ENCODE data around the gene SETD2. TPM values are rescaled to one million over a fixed set of nuclear protein-coding genes. Genes with fewer than 3 reads are reported as not detected.

Gene SETD2
- total and polyA plus RNA-seq, 2 donors from 2014 or later = 10.5 to 49.9 TPM

GRCh38 chr3:47092090-47092489, 71.8 kb downstream of the SETD2 start:
- TF ChIP-seq, protein P1, sequence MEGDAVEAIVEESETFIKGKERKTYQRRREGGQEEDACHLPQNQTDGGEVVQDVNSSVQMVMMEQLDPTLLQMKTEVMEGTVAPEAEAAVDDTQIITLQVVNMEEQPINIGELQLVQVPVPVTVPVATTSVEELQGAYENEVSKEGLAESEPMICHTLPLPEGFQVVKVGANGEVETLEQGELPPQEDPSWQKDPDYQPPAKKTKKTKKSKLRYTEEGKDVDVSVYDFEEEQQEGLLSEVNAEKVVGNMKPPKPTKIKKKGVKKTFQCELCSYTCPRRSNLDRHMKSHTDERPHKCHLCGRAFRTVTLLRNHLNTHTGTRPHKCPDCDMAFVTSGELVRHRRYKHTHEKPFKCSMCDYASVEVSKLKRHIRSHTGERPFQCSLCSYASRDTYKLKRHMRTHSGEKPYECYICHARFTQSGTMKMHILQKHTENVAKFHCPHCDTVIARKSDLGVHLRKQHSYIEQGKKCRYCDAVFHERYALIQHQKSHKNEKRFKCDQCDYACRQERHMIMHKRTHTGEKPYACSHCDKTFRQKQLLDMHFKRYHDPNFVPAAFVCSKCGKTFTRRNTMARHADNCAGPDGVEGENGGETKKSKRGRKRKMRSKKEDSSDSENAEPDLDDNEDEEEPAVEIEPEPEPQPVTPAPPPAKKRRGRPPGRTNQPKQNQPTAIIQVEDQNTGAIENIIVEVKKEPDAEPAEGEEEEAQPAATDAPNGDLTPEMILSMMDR (IDR thresholded peaks at IDR 0.05; ENCODE audit: borderline replicate concordance, extremely low read depth, insufficient read depth) = no peak
- H3K4me1 ChIP-seq (ENCODE audit: control insufficient read depth in 2 of 3, insufficient read depth in 2 of 3, low read depth in 1 of 3, low read length in 3 of 3) = no peaks in the 10 kb centered on the region
- intact Hi-C loops (cut with DNase I) = no loop called here
- peaks cover 0 to 26% (median 13%) of the 10 kb centered on the region in 3 donors for H3K36me3 ChIP-seq (ENCODE audit: control insufficient read depth in 2 of 3, insufficient read depth in 3 of 3, low read length in 3 of 3)
- H3K27me3 ChIP-seq (ENCODE audit: control insufficient read depth, insufficient read depth, low read length) = no peaks in the 10 kb centered on the region
- no peak overlapping the region for H3K9ac ChIP-seq (ENCODE audit: low read length in 3 of 3)
- no peak overlapping the region for H3K27ac ChIP-seq (ENCODE audit: low read depth in 2 of 2, low read length in 2 of 2)
- DNase-seq = no peak
- no peak for FAIRE-seq
- H3K4me3 ChIP-seq (ENCODE audit: low read length in 3 of 3) = no peak overlapping the region
- no peaks in the 10 kb centered on the region for H3K9me3 ChIP-seq (ENCODE audit: control insufficient read depth in 2 of 3, insufficient read depth in 1 of 3, low read length in 3 of 3)

GRCh38 chr3:47089630-47090029, 74.3 kb downstream of the SETD2 start:
- Histone ChIP-seq H3K9me3 (ENCODE audit: control insufficient read depth in 2 of 3, insufficient read depth in 1 of 3, low read length in 3 of 3) (no peaks in the 10 kb centered on the region), H3K27me3 (ENCODE audit: control insufficient read depth, insufficient read depth, low read length) (no peaks in the 10 kb centered on the region), H3K36me3 (ENCODE audit: control insufficient read depth in 2 of 3, insufficient read depth in 3 of 3, low read length in 3 of 3) (peaks cover 0 to 21% (median 14%) of the 10 kb centered on the region in 3 donors), H3K4me3 (ENCODE audit: low read length in 3 of 3) (no peak overlapping the region), H3K27ac (ENCODE audit: low read depth in 2 of 2, low read length in 2 of 2) (no peak overlapping the region), H3K9ac (ENCODE audit: low read length in 3 of 3) (no peak overlapping the region), H3K4me1 (ENCODE audit: control insufficient read depth in 2 of 3, insufficient read depth in 2 of 3, low read depth in 1 of 3, low read length in 3 of 3) (no peaks in the 10 kb centered on the region)
- DNase-seq (no peak), FAIRE-seq (no peak)
- intact Hi-C loops (cut with DNase I) = no loop called here
- TF ChIP-seq, protein P1 (IDR thresholded peaks at IDR 0.05; ENCODE audit: borderline replicate concordance, extremely low read depth, insufficient read depth) = no peak

DNA sequence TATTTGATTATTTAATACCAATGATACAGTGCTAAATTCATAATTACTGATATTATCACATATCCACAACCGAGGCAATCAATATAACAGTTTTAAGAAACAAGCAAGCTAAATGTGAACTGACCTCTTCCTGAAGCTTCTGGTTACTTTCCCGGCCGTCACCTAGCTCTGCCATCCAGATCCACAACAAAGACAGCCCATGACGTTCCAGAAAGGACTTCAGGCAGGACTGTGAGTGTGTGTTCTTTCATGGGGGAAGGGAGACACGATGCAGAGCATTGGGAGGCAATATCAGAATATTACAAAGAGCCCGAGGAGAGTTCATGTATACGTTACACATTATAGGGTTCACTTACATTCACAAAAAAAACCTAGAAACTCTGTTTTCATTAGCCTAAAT, 77.8 kb downstream of the SETD2 start:
- FAIRE-seq (no peak), DNase-seq (no peak)
- TF ChIP-seq, protein P1 (IDR thresholded peaks at IDR 0.05; ENCODE audit: borderline replicate concordance, extremely low read depth, insufficient read depth) = no peak
- no peak overlapping the region for H3K4me3 ChIP-seq (ENCODE audit: low read length in 3 of 3)
- no peaks in the 10 kb centered on the region for H3K27me3 ChIP-seq (ENCODE audit: control insufficient read depth, insufficient read depth, low read length)
- intact Hi-C loops (cut with DNase I) = no loop called here
- no peak overlapping the region for H3K27ac ChIP-seq (ENCODE audit: low read depth in 2 of 2, low read length in 2 of 2)
- no peaks in the 10 kb centered on the region for H3K9me3 ChIP-seq (ENCODE audit: control insufficient read depth in 2 of 3, insufficient read depth in 1 of 3, low read length in 3 of 3)
- H3K4me1 ChIP-seq (ENCODE audit: control insufficient read depth in 2 of 3, insufficient read depth in 2 of 3, low read depth in 1 of 3, low read length in 3 of 3) = no peaks in the 10 kb centered on the region
- H3K36me3 ChIP-seq (ENCODE audit: control insufficient read depth in 2 of 3, insufficient read depth in 3 of 3, low read length in 3 of 3) = peaks cover 6 to 30% (median 14%) of the 10 kb centered on the region in 3 donors
- H3K9ac ChIP-seq (ENCODE audit: low read length in 3 of 3) = no peak overlapping the region

DNA sequence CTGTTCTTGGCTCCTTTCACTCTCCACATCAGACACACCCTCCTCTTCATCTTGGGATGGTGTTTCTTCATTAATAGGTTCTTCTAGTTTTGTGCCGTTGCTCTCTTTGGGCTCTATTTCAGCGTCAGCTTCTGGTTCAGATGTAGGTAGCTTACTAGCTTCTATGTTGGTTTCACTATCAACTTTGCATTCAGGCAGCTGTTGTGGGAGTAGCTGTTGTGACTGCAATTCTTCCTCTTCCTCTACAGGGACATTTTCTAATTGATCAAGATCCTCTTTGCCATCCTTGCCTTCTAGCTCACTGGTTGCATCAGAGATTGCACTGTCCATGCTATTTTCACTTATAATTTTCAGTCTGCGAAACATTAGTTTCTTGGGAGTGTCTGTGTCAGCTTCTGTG, 80.1 kb downstream of the SETD2 start:
- no peak overlapping the region for H3K27ac ChIP-seq (ENCODE audit: low read depth in 2 of 2, low read length in 2 of 2)
- peaks cover 6 to 32% (median 22%) of the 10 kb centered on the region in 3 donors for H3K36me3 ChIP-seq (ENCODE audit: control insufficient read depth in 2 of 3, insufficient read depth in 3 of 3, low read length in 3 of 3)
- FAIRE-seq (no peak), DNase-seq (no peak)
- H3K9me3 ChIP-seq (ENCODE audit: control insufficient read depth in 2 of 3, insufficient read depth in 1 of 3, low read length in 3 of 3) = no peaks in the 10 kb centered on the region
- no peaks in the 10 kb centered on the region for H3K4me1 ChIP-seq (ENCODE audit: control insufficient read depth in 2 of 3, insufficient read depth in 2 of 3, low read depth in 1 of 3, low read length in 3 of 3)
- H3K9ac ChIP-seq (ENCODE audit: low read length in 3 of 3) = no peak overlapping the region
- TF ChIP-seq, protein P1 (IDR thresholded peaks at IDR 0.05; ENCODE audit: borderline replicate concordance, extremely low read depth, insufficient read depth) = no peak
- intact Hi-C loops (cut with DNase I) = no loop called here
- no peak overlapping the region for H3K4me3 ChIP-seq (ENCODE audit: low read length in 3 of 3)
- no peaks in the 10 kb centered on the region for H3K27me3 ChIP-seq (ENCODE audit: control insufficient read depth, insufficient read depth, low read length)

All from kidney (tissue), 14 donors.